ENCODE measurements around the gene SPC24. TPM values are rescaled to one million over a fixed set of nuclear protein-coding genes. Genes with fewer than 3 reads are reported as not detected.

The SPC24 gene
- total RNA-seq, 1 experiment from 2014 or later: 33.9 TPM

DNA sequence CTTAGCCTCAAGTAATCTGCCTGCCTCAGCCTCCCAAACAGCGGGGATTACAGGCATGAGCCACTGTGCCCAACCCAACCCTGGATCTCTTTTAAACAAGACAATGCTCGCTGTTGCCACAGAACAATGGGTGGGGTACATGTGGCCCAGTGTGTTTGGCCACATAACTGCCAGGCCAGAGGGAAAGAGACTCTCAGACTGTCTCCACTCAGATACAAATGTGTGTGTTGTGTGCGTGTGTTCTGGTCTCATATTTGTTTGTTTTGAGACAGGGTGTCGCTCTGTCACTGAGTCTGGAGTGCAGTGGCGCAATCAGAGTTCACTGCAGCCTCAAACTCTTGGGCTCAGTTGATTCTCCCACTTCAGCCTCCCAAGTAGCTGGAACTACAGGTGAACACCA, 40.5 kb downstream of the SPC24 start (continued):
- TF ChIP-seq, protein P1, sequence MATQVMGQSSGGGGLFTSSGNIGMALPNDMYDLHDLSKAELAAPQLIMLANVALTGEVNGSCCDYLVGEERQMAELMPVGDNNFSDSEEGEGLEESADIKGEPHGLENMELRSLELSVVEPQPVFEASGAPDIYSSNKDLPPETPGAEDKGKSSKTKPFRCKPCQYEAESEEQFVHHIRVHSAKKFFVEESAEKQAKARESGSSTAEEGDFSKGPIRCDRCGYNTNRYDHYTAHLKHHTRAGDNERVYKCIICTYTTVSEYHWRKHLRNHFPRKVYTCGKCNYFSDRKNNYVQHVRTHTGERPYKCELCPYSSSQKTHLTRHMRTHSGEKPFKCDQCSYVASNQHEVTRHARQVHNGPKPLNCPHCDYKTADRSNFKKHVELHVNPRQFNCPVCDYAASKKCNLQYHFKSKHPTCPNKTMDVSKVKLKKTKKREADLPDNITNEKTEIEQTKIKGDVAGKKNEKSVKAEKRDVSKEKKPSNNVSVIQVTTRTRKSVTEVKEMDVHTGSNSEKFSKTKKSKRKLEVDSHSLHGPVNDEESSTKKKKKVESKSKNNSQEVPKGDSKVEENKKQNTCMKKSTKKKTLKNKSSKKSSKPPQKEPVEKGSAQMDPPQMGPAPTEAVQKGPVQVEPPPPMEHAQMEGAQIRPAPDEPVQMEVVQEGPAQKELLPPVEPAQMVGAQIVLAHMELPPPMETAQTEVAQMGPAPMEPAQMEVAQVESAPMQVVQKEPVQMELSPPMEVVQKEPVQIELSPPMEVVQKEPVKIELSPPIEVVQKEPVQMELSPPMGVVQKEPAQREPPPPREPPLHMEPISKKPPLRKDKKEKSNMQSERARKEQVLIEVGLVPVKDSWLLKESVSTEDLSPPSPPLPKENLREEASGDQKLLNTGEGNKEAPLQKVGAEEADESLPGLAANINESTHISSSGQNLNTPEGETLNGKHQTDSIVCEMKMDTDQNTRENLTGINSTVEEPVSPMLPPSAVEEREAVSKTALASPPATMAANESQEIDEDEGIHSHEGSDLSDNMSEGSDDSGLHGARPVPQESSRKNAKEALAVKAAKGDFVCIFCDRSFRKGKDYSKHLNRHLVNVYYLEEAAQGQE (IDR thresholded peaks at IDR 0.05; ENCODE audit: low read depth): no peak

DNA sequence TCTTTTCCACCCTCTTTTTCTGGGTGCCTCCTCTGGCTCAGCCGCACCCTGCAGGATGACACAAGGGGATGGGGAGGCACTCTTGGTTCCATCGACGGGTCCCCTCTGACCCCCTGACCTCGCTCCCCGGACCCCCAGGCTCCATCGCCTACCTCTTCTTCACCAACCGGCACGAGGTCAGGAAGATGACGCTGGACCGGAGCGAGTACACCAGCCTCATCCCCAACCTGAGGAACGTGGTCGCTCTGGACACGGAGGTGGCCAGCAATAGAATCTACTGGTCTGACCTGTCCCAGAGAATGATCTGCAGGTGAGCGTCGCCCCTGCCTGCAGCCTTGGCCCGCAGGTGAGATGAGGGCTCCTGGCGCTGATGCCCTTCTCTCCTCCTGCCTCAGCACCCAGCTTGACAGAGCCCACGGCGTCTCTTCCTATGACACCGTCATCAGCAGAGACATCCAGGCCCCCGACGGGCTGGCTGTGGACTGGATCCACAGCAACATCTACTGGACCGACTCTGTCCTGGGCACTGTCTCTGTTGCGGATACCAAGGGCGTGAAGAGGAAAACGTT, 42.4 kb downstream of the SPC24 start:
- Histone ChIP-seq H3K4me2 (ENCODE audit: low read length) (no peak overlapping the region), H3K9ac (ENCODE audit: low read length) (no peak overlapping the region), H3K9me2 (ENCODE audit: insufficient read depth) (no peaks in the 10 kb centered on the region), H3K27me3 (ENCODE audit: insufficient read depth, low read length) (no peaks in the 10 kb centered on the region), H3K36me3 (ENCODE audit: control insufficient read depth in 1 of 2, insufficient read depth in 2 of 2, low read length in 2 of 2) (peaks cover 73% of the 10 kb centered on the region in 2 experiments), H4K20me1 (ENCODE audit: insufficient read depth) (no peaks in the 10 kb centered on the region; the same call in 1 of the 2 replicates), H3K9me3 (ENCODE audit: control insufficient read depth in 1 of 2, insufficient read depth in 1 of 2, low read depth in 1 of 2, low read length in 2 of 2) (no peaks in the 10 kb centered on the region), H3K27ac (ENCODE audit: low read depth, low read length) (no peak overlapping the region), H3K4me1 (ENCODE audit: control insufficient read depth in 1 of 2, insufficient read depth in 2 of 2, low read length in 2 of 2) (no peaks in the 10 kb centered on the region), H3K79me2 (ENCODE audit: insufficient read depth, low read length) (peaks cover 18% of the 10 kb centered on the region), H3K4me3 (replicated peaks in 1 of 2; ENCODE audit: low read depth in 1 of 2, low read length in 2 of 2) (no peak overlapping the region), H2AFZ (ENCODE audit: low read depth, low read length, poor library complexity, severe bottlenecking) (no peak overlapping the region)
- CTCF ChIA-PET: no interaction called here
- no peak for TF ChIP-seq SIN3A (IDR thresholded peaks at IDR 0.05; ENCODE audit: low read depth)
- TF ChIP-seq RAD21 (IDR thresholded peaks at IDR 0.05; ENCODE audit: low read depth): no peak
- TF ChIP-seq TCF7L2 (IDR thresholded peaks at IDR 0.05; ENCODE audit: borderline replicate concordance, extremely low read depth, insufficient read depth, insufficient read length): no peak
- no peak for TF ChIP-seq ZBTB33 (IDR thresholded peaks at IDR 0.05; ENCODE audit: extremely low read depth, insufficient replicate concordance, low read length)
- TF ChIP-seq POLR2A (IDR thresholded peaks at IDR 0.05; ENCODE audit: borderline replicate concordance, extremely low read depth, insufficient read depth, insufficient read length): no peak
- no peak for TF ChIP-seq EZH2phosphoT487 (IDR thresholded peaks at IDR 0.05; ENCODE audit: borderline replicate concordance)
- no peak for TF ChIP-seq ELF1 (IDR thresholded peaks at IDR 0.05; ENCODE audit: borderline replicate concordance, low read depth)
- no peak for TF ChIP-seq CBX3 (IDR thresholded peaks at IDR 0.05; ENCODE audit: low read depth)
- intact Hi-C loops (cut with micrococcal nuclease): no loop called here
- DNase-seq (ENCODE audit: low read depth, low spot score) (no peak), ATAC-seq (no peak)
- RAD21 ChIA-PET (ENCODE audit: low non-redundant PET in 1 of 2, low total read pairs in 2 of 2, uncharacterized antibody in 2 of 2, unreplicated experiment in 2 of 2): no interaction called here
- no TSS peak for BruUV-seq (replicated peaks)
- POLR2A ChIA-PET: no interaction called here

Data from HCT116 (cell line).